ENCODE data around the gene TTF2. TPM values are rescaled to one million over a fixed set of nuclear protein-coding genes. Genes with fewer than 3 reads are reported as not detected.
A peak's percentile ranks its signal among the peaks of the same experiment; 100 is the strongest.

Gene TTF2
- total RNA-seq (2014; rRNA removed; shearing (Covaris generic)) = 25.0 and 29.6 TPM in 2 replicates

- peak within 1 kb of the TSS; percentile 59 for H3K4me3 ChIP-seq
- peak; percentile 96 to 97 for DNase-seq (ENCODE audit: low read depth in 1 of 2, low spot score in 2 of 2)
- H3K27me3 ChIP-seq (replicated peaks) = no peaks in the 10 kb centered on the region
- peaks cover 22% of the 10 kb centered on the region for H3K4me1 ChIP-seq (replicated peaks)
- peak within 1 kb of the TSS; percentile 58 for H3K27ac ChIP-seq
- no peaks in the 10 kb centered on the region for H3K9me3 ChIP-seq (replicated peaks)
- peaks cover 19% of the 10 kb centered on the region for H3K36me3 ChIP-seq
Observed at GRCh38 chr1:117059678-117060440, at the start of gene TTF2. TTF2 (plus strand) TSS chr1:117060326; CDS start chr1:117060347, 21 bp downstream.

GRCh38 chr1:117011334-117011733 is 48.8 kb upstream of the TTF2 start:
- Histone ChIP-seq H3K27ac (no peak overlapping the region), H3K4me1 (replicated peaks) (peaks cover 10% of the 10 kb centered on the region)

GRCh38 chr1:117013309-117013858 is 46.7 kb upstream of the TTF2 start:
- DNase-seq (ENCODE audit: low read depth in 1 of 2, low spot score in 2 of 2) = no peak
- H3K4me1 ChIP-seq (replicated peaks) = no peaks in the 10 kb centered on the region; the same call in 1 of the 2 replicates
- no peaks in the 10 kb centered on the region for H3K36me3 ChIP-seq
- no peaks in the 10 kb centered on the region for H3K27me3 ChIP-seq (replicated peaks)
- no peak overlapping the region for H3K4me3 ChIP-seq
- no peaks in the 10 kb centered on the region for H3K9me3 ChIP-seq (replicated peaks)
- no peak overlapping the region for H3K27ac ChIP-seq

More at GRCh38 chr1:117011334-117011733, 48.8 kb upstream of the TTF2 start:
- H3K4me3 ChIP-seq = no peak overlapping the region
- H3K27me3 ChIP-seq (replicated peaks) = no peaks in the 10 kb centered on the region
- no peaks in the 10 kb centered on the region for H3K36me3 ChIP-seq
- DNase-seq (ENCODE audit: low read depth in 1 of 2, low spot score in 2 of 2) = no peak
- no peaks in the 10 kb centered on the region for H3K9me3 ChIP-seq (replicated peaks)

GRCh38 chr1:117014209-117014608 is 45.9 kb upstream of the TTF2 start:
- Histone ChIP-seq H3K4me3 (no peak overlapping the region), H3K4me1 (replicated peaks) (no peaks in the 10 kb centered on the region), H3K27ac (no peak overlapping the region), H3K36me3 (no peaks in the 10 kb centered on the region), H3K27me3 (replicated peaks) (no peaks in the 10 kb centered on the region), H3K9me3 (replicated peaks) (no peaks in the 10 kb centered on the region)
- DNase-seq (ENCODE audit: low read depth in 1 of 2, low spot score in 2 of 2) = no peak

- Histone ChIP-seq H3K36me3 (no peaks in the 10 kb centered on the region), H3K27ac (no peak overlapping the region), H3K4me1 (replicated peaks) (no peaks in the 10 kb centered on the region), H3K9me3 (replicated peaks) (no peaks in the 10 kb centered on the region), H3K4me3 (no peak overlapping the region), H3K27me3 (replicated peaks) (no peaks in the 10 kb centered on the region)
- no peak for DNase-seq (ENCODE audit: low read depth in 1 of 2, low spot score in 2 of 2)
Observed at GRCh38 chr1:117015724-117016123, 44.4 kb upstream of the TTF2 start.

- H3K4me3 ChIP-seq = no peak overlapping the region
- H3K27ac ChIP-seq = no peak overlapping the region
- no peaks in the 10 kb centered on the region for H3K9me3 ChIP-seq (replicated peaks)
- H3K4me1 ChIP-seq (replicated peaks) = no peaks in the 10 kb centered on the region
- no peak for DNase-seq (ENCODE audit: low read depth in 1 of 2, low spot score in 2 of 2)
- no peaks in the 10 kb centered on the region for H3K36me3 ChIP-seq
- H3K27me3 ChIP-seq (replicated peaks) = no peaks in the 10 kb centered on the region
Observed at GRCh38 chr1:117017062-117017461, 43.1 kb upstream of the TTF2 start.

- no peak for DNase-seq (ENCODE audit: low read depth in 1 of 2, low spot score in 2 of 2)
- H3K27ac ChIP-seq = no peak overlapping the region
Observed at GRCh38 chr1:117017648-117018047, 42.5 kb upstream of the TTF2 start.

GRCh38 chr1:117020526-117021156 is 39.5 kb upstream of the TTF2 start:
- Histone ChIP-seq H3K36me3 (no peaks in the 10 kb centered on the region), H3K9me3 (replicated peaks) (no peaks in the 10 kb centered on the region; the same call in 1 of the 2 replicates), H3K4me3 (no peak overlapping the region), H3K27me3 (replicated peaks) (no peaks in the 10 kb centered on the region), H3K4me1 (replicated peaks) (no peaks in the 10 kb centered on the region), H3K27ac (no peak overlapping the region)
- no peak for DNase-seq (ENCODE audit: low read depth in 1 of 2, low spot score in 2 of 2)

More at GRCh38 chr1:117017648-117018047, 42.5 kb upstream of the TTF2 start:
- Histone ChIP-seq H3K4me3 (no peak overlapping the region), H3K9me3 (replicated peaks) (no peaks in the 10 kb centered on the region), H3K27me3 (replicated peaks) (no peaks in the 10 kb centered on the region), H3K36me3 (no peaks in the 10 kb centered on the region), H3K4me1 (replicated peaks) (no peaks in the 10 kb centered on the region)

GRCh38 chr1:117022114-117022513 is 38.0 kb upstream of the TTF2 start:
- no peak overlapping the region for H3K4me3 ChIP-seq
- no peaks in the 10 kb centered on the region for H3K36me3 ChIP-seq
- no peak for DNase-seq (ENCODE audit: low read depth in 1 of 2, low spot score in 2 of 2)
- H3K9me3 ChIP-seq (replicated peaks) = no peaks in the 10 kb centered on the region; the same call in 1 of the 2 replicates
- H3K4me1 ChIP-seq (replicated peaks) = peaks cover 13% of the 10 kb centered on the region
- no peak overlapping the region for H3K27ac ChIP-seq
- no peaks in the 10 kb centered on the region for H3K27me3 ChIP-seq (replicated peaks)

- Histone ChIP-seq H3K36me3 (no peaks in the 10 kb centered on the region), H3K27me3 (replicated peaks) (no peaks in the 10 kb centered on the region), H3K4me3 (no peak overlapping the region), H3K4me1 (replicated peaks) (peaks cover 13% of the 10 kb centered on the region), H3K9me3 (replicated peaks) (no peaks in the 10 kb centered on the region; the same call in 1 of the 2 replicates), H3K27ac (no peak overlapping the region)
- DNase-seq (ENCODE audit: low read depth in 1 of 2, low spot score in 2 of 2) = no peak
Observed at GRCh38 chr1:117025568-117025967, 34.6 kb upstream of the TTF2 start.

- peaks cover 13% of the 10 kb centered on the region for H3K4me1 ChIP-seq (replicated peaks)
- no peaks in the 10 kb centered on the region for H3K27me3 ChIP-seq (replicated peaks)
- H3K4me3 ChIP-seq = no peak overlapping the region
- no peaks in the 10 kb centered on the region; the same call in 1 of the 2 replicates for H3K9me3 ChIP-seq (replicated peaks)
- no peaks in the 10 kb centered on the region for H3K36me3 ChIP-seq
- H3K27ac ChIP-seq = peak overlapping the region; percentile 33; the same call in 1 of the 2 replicates
- DNase-seq (ENCODE audit: low read depth in 1 of 2, low spot score in 2 of 2) = peak in 1 of 2 experiments; percentile 55
Observed at GRCh38 chr1:117026361-117026760, 33.8 kb upstream of the TTF2 start.

GRCh38 chr1:117029685-117030084 is 30.4 kb upstream of the TTF2 start:
- peaks cover 13% of the 10 kb centered on the region for H3K4me1 ChIP-seq (replicated peaks)
- H3K27ac ChIP-seq = no peak overlapping the region
- H3K27me3 ChIP-seq (replicated peaks) = no peaks in the 10 kb centered on the region
- H3K4me3 ChIP-seq = no peak overlapping the region
- H3K9me3 ChIP-seq (replicated peaks) = no peaks in the 10 kb centered on the region; the same call in 1 of the 2 replicates
- no peak for DNase-seq (ENCODE audit: low read depth in 1 of 2, low spot score in 2 of 2)
- H3K36me3 ChIP-seq = no peaks in the 10 kb centered on the region

GRCh38 chr1:117030271-117030877 is 29.8 kb upstream of the TTF2 start:
- Histone ChIP-seq H3K4me3 (no peak overlapping the region), H3K27ac (no peak overlapping the region), H3K4me1 (replicated peaks) (peaks cover 13% of the 10 kb centered on the region), H3K27me3 (replicated peaks) (no peaks in the 10 kb centered on the region), H3K9me3 (replicated peaks) (no peaks in the 10 kb centered on the region; the same call in 1 of the 2 replicates), H3K36me3 (no peaks in the 10 kb centered on the region)
- no peak for DNase-seq (ENCODE audit: low read depth in 1 of 2, low spot score in 2 of 2)

Data from SJSA1 (cell line).